Sciatic nerve (tissue), 2 donors: Measurements from ENCODE around the gene DNAJB13. TPM values are rescaled to one million over a fixed set of nuclear protein-coding genes. Genes with fewer than 3 reads are reported as not detected.

Experiments used
- ATAC-seq: fragments of 200-7000 bp; cut with Tn5 transposase; one replicate; pipeline ENCODE4 v1.9.1; 2020; ENCODE audit warnings: mild to moderate bottlenecking, moderate library complexity
- DNase-seq: peaks from one replicate; pipeline ENCODE4 v3.0.0-alpha.2; 2020; ENCODE audit warnings: low spot score
- intact Hi-C: fragments of 100-400 bp; cut with DNase I; formaldehyde crosslinking; loops from one replicate; pipeline ENCODE4 v1.14.2; 2022
- total RNA-seq: library from RNA; stranded (reverse); fragmentation: NEBNext Ultra II Directional; extraction: Animal tissue kit (Norgen Biotek cat#: 25700); gene quantifications from one replicate; pipeline ENCODE4 v1.2.1, GENCODE V29; 2021
- donor health status: DM: no; HTN: no; CAD: no.
- donor health status: DM: no; HTN: no; CAD: no.

DNAJB13 gene
- total RNA-seq, 1 donor from 2014 or later: 0.62 TPM

GRCh38 chr11:73946798-73947458, 3.9 kb upstream of the DNAJB13 start:
- intact Hi-C loops: no loop called here
- ATAC-seq: no peak
- no peak for DNase-seq

GRCh38 chr11:73949246-73949645, 1.6 kb upstream of the DNAJB13 start:
- no peak for ATAC-seq
- intact Hi-C loops: no loop called here
- no peak for DNase-seq

GRCh38 chr11:73949912-73950311, 914 bp upstream of the DNAJB13 start:
- ATAC-seq (no peak), DNase-seq (no peak)
- intact Hi-C loops: no loop called here

GRCh38 chr11:73951797-73952196, 971 bp downstream of the DNAJB13 start:
- ATAC-seq (no peak), DNase-seq (no peak)
- intact Hi-C loops: no loop called here

- ATAC-seq (no peak), DNase-seq (peak; percentile 41)
- intact Hi-C loops: no loop called here
Observed at GRCh38 chr11:73956876-73957653, 6.2 kb downstream of the DNAJB13 start.

- intact Hi-C loops: no loop called here
- DNase-seq: peak; percentile 36
- ATAC-seq: no peak
Observed at GRCh38 chr11:73957654-73958361, 7.0 kb downstream of the DNAJB13 start.

- intact Hi-C loops: no loop called here
- no peak for ATAC-seq
- peak; percentile 19 for DNase-seq
Observed at GRCh38 chr11:73958521-73959141, 7.8 kb downstream of the DNAJB13 start.

- ATAC-seq (no peak), DNase-seq (peak; percentile 17)
- intact Hi-C loops: loop anchor here (10.0 kb wide), 1 partner anchor 53 kb away; no protein-coding TSS in a partner anchor
Observed at GRCh38 chr11:73961321-73961720, 10.5 kb downstream of the DNAJB13 start.

- ATAC-seq (no peak), DNase-seq (peak; percentile 12)
- intact Hi-C loops: loop anchor here (10.0 kb wide), 1 partner anchor 53 kb away; no protein-coding TSS in a partner anchor
Observed at GRCh38 chr11:73962101-73962705, 11.4 kb downstream of the DNAJB13 start.

GRCh38 chr11:73963861-73964260, 13.0 kb downstream of the DNAJB13 start:
- DNase-seq: peak; percentile 5
- ATAC-seq: peak; percentile 7
- intact Hi-C loops: loop anchor here (10.0 kb wide), 1 partner anchor 51 kb away; no protein-coding TSS in a partner anchor

- intact Hi-C loops: loop anchor here (10.0 kb wide), 1 partner anchor 50 kb away; no protein-coding TSS in a partner anchor
- ATAC-seq (no peak), DNase-seq (peak; percentile 48)
Observed at GRCh38 chr11:73965076-73965763, 14.4 kb downstream of the DNAJB13 start.

GRCh38 chr11:73965764-73966121, 14.9 kb downstream of the DNAJB13 start:
- no peak for ATAC-seq
- DNase-seq: no peak
- intact Hi-C loops: loop anchor here (10.0 kb wide), 1 partner anchor 49 kb away; no protein-coding TSS in a partner anchor

GRCh38 chr11:73968356-73968966, 17.6 kb downstream of the DNAJB13 start:
- intact Hi-C loops: loop anchor here (10.0 kb wide), 1 partner anchor 46 kb away; no protein-coding TSS in a partner anchor
- no peak for ATAC-seq
- no peak for DNase-seq

GRCh38 chr11:73969091-73969490, 18.3 kb downstream of the DNAJB13 start:
- DNase-seq: no peak
- intact Hi-C loops: loop anchor here (10.0 kb wide), 1 partner anchor 46 kb away; no protein-coding TSS in a partner anchor
- no peak for ATAC-seq

GRCh38 chr11:73969991-73970800, 19.4 kb downstream of the DNAJB13 start:
- ATAC-seq (no peak), DNase-seq (no peak)
- intact Hi-C loops: loop anchor here (10.0 kb wide), 1 partner anchor 45 kb away; no protein-coding TSS in a partner anchor

- no peak for DNase-seq
Observed at GRCh38 chr11:73971175-73971719, 20.4 kb downstream of the DNAJB13 start.

GRCh38 chr11:73972187-73972586, 21.4 kb downstream of the DNAJB13 start:
- ATAC-seq: no peak
- intact Hi-C loops: no loop called here
- DNase-seq: peak; percentile 9

More at GRCh38 chr11:73971175-73971719, 20.4 kb downstream of the DNAJB13 start:
- intact Hi-C loops: no loop called here
- no peak for ATAC-seq
